ENCODE data around the gene MARS1. TPM values are rescaled to one million over a fixed set of nuclear protein-coding genes. Genes with fewer than 3 reads are reported as not detected.

Gene MARS1
- total RNA-seq, 1 donor from 2014 or later, result 290 TPM

- Mint-ChIP-seq H3K4me1 (ENCODE audit: low read depth) (peaks cover 3% of the 10 kb centered on the region), H3K4me3 (ENCODE audit: low read depth) (no peak overlapping the region), H3K9me3 (ENCODE audit: low read depth) (no peaks in the 10 kb centered on the region), H3K27me3 (peaks cover 81% of the 10 kb centered on the region), H3K27ac (no peak overlapping the region), H3K36me3 (ENCODE audit: insufficient read depth) (no peaks in the 10 kb centered on the region)
- TF ChIP-seq, protein P1, sequence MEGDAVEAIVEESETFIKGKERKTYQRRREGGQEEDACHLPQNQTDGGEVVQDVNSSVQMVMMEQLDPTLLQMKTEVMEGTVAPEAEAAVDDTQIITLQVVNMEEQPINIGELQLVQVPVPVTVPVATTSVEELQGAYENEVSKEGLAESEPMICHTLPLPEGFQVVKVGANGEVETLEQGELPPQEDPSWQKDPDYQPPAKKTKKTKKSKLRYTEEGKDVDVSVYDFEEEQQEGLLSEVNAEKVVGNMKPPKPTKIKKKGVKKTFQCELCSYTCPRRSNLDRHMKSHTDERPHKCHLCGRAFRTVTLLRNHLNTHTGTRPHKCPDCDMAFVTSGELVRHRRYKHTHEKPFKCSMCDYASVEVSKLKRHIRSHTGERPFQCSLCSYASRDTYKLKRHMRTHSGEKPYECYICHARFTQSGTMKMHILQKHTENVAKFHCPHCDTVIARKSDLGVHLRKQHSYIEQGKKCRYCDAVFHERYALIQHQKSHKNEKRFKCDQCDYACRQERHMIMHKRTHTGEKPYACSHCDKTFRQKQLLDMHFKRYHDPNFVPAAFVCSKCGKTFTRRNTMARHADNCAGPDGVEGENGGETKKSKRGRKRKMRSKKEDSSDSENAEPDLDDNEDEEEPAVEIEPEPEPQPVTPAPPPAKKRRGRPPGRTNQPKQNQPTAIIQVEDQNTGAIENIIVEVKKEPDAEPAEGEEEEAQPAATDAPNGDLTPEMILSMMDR (IDR thresholded peaks at IDR 0.05; ENCODE audit: unreplicated experiment), result no peak
- no peak for DNase-seq (ENCODE audit: low spot score, unreplicated experiment)
Measured at GRCh38 chr12:57467212-57467874, 20.5 kb upstream of the MARS1 start.

DNA sequence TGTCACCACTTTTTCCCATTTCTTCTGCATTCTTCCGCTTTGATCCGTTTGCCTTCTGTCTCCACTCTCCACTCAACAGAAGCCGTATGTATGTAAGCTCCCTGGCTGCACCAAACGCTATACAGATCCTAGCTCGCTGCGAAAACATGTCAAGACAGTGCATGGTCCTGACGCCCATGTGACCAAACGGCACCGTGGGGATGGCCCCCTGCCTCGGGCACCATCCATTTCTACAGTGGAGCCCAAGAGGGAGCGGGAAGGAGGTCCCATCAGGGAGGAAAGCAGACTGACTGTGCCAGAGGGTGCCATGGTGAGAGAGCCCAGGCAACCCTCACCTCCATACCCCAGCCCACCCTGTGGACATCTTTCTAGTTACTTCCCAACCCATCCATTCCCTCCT, 20.0 kb upstream of the MARS1 start:
- no peak for DNase-seq (ENCODE audit: low spot score, unreplicated experiment)
- Mint-ChIP-seq H3K9me3 (ENCODE audit: low read depth) (no peaks in the 10 kb centered on the region), H3K36me3 (ENCODE audit: insufficient read depth) (no peaks in the 10 kb centered on the region), H3K4me1 (ENCODE audit: low read depth) (no peaks in the 10 kb centered on the region), H3K4me3 (ENCODE audit: low read depth) (no peak overlapping the region), H3K27me3 (peaks cover 81% of the 10 kb centered on the region), H3K27ac (no peak overlapping the region)
- TF ChIP-seq, protein P1 (IDR thresholded peaks at IDR 0.05; ENCODE audit: unreplicated experiment), result no peak

GRCh38 chr12:57469296-57470164, 18.3 kb upstream of the MARS1 start:
- no peak overlapping the region for H3K4me3 Mint-ChIP-seq (ENCODE audit: low read depth)
- H3K36me3 Mint-ChIP-seq (ENCODE audit: insufficient read depth), result no peaks in the 10 kb centered on the region
- H3K4me1 Mint-ChIP-seq (ENCODE audit: low read depth), result no peaks in the 10 kb centered on the region
- no peak for DNase-seq (ENCODE audit: low spot score, unreplicated experiment)
- H3K27ac Mint-ChIP-seq, result no peak overlapping the region
- H3K27me3 Mint-ChIP-seq, result peaks cover 80% of the 10 kb centered on the region
- no peaks in the 10 kb centered on the region for H3K9me3 Mint-ChIP-seq (ENCODE audit: low read depth)
- TF ChIP-seq, protein P1 (IDR thresholded peaks at IDR 0.05; ENCODE audit: unreplicated experiment), result no peak

DNA sequence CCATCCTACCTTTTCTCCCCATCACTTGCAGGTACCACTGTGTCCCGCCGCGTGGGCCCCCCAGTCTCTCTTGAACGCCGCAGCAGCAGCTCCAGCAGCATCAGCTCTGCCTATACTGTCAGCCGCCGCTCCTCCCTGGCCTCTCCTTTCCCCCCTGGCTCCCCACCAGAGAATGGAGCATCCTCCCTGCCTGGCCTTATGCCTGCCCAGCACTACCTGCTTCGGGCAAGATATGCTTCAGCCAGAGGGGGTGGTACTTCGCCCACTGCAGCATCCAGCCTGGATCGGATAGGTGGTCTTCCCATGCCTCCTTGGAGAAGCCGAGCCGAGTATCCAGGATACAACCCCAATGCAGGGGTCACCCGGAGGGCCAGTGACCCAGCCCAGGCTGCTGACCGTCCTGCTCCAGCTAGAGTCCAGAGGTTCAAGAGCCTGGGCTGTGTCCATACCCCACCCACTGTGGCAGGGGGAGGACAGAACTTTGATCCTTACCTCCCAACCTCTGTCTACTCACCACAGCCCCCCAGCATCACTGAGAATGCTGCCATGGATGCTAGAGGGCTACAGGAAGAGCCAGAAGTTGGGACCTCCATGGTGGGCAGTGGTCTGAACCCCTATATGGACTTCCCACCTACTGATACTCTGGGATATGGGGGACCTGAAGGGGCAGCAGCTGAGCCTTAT, 17.4 kb upstream of the MARS1 start:
- no peaks in the 10 kb centered on the region for H3K36me3 Mint-ChIP-seq (ENCODE audit: insufficient read depth)
- H3K4me3 Mint-ChIP-seq (ENCODE audit: low read depth), result no peak overlapping the region
- no peaks in the 10 kb centered on the region for H3K4me1 Mint-ChIP-seq (ENCODE audit: low read depth)
- H3K27me3 Mint-ChIP-seq, result peaks cover 79% of the 10 kb centered on the region
- H3K9me3 Mint-ChIP-seq (ENCODE audit: low read depth), result no peaks in the 10 kb centered on the region
- no peak overlapping the region for H3K27ac Mint-ChIP-seq
- TF ChIP-seq, protein P1 (IDR thresholded peaks at IDR 0.05; ENCODE audit: unreplicated experiment), result no peak
- no peak for DNase-seq (ENCODE audit: low spot score, unreplicated experiment)

- Mint-ChIP-seq H3K27me3 (peaks cover 77% of the 10 kb centered on the region), H3K27ac (no peak overlapping the region)
- TF ChIP-seq, protein P1 (IDR thresholded peaks at IDR 0.05; ENCODE audit: unreplicated experiment), result no peak
Measured at GRCh38 chr12:57470970-57471656, 16.8 kb upstream of the MARS1 start.

More at GRCh38 chr12:57470970-57471656, 16.8 kb upstream of the MARS1 start:
- H3K4me3 Mint-ChIP-seq (ENCODE audit: low read depth), result no peak overlapping the region
- H3K9me3 Mint-ChIP-seq (ENCODE audit: low read depth), result no peaks in the 10 kb centered on the region
- no peak for DNase-seq (ENCODE audit: low spot score, unreplicated experiment)
- peaks cover 3% of the 10 kb centered on the region for H3K4me1 Mint-ChIP-seq (ENCODE audit: low read depth)
- H3K36me3 Mint-ChIP-seq (ENCODE audit: insufficient read depth), result no peaks in the 10 kb centered on the region
